ENCODE measurements around the gene ZNF652.

- TF ChIP-seq CTCF (IDR thresholded peaks at IDR 0.05; ENCODE audit: low read depth, low read length) (no peak), EZH2phosphoT487 (IDR thresholded peaks at IDR 0.05; ENCODE audit: low read depth) (no peak)
These were observed 26.2 kb upstream of the ZNF652 start for GRCh38 chr17:49388290-49388640.

All from OCI-LY3 (cell line).